GM18873 (cell line): ENCODE measurements around the gene CEP192.

Experiments used
- ATAC-seq: cut with Tn5 transposase; IDR thresholded peaks from one replicate; pipeline ENCODE4 v1.9.1; 2021; ENCODE audit warnings: mild to moderate bottlenecking, moderate library complexity, moderate number of reproducible peaks; ENCODE audit not compliant: unreplicated experiment, low FRiP score

Gene CEP192

GRCh38 chr18:13138420-13139139 is 147.4 kb downstream of the CEP192 start:
- no peak for ATAC-seq

- ATAC-seq: no peak
These were observed 148.8 kb downstream of the CEP192 start for GRCh38 chr18:13139885-13140450.

GRCh38 chr18:13141209-13141608 is 150.0 kb downstream of the CEP192 start:
- ATAC-seq: no peak

GRCh38 chr18:13145636-13146190 is 154.6 kb downstream of the CEP192 start:
- ATAC-seq: no peak

- no peak for ATAC-seq
These were observed 156.0 kb downstream of the CEP192 start for GRCh38 chr18:13147130-13147529.

- ATAC-seq: no peak
These were observed 160.5 kb downstream of the CEP192 start for GRCh38 chr18:13151656-13152055.

- no peak for ATAC-seq
These were observed 167.3 kb downstream of the CEP192 start for GRCh38 chr18:13158428-13158827.

- no peak for ATAC-seq
These were observed 168.4 kb downstream of the CEP192 start for GRCh38 chr18:13159579-13159978.

GRCh38 chr18:13161276-13161899 is 170.2 kb downstream of the CEP192 start:
- ATAC-seq: no peak

- no peak for ATAC-seq
These were observed 172.2 kb downstream of the CEP192 start for GRCh38 chr18:13163167-13163927.

- no peak for ATAC-seq
These were observed 173.2 kb downstream of the CEP192 start for GRCh38 chr18:13164406-13164805.

- no peak for ATAC-seq
These were observed 174.7 kb downstream of the CEP192 start for GRCh38 chr18:13165636-13166423.

- no peak for ATAC-seq
These were observed 182.5 kb downstream of the CEP192 start for GRCh38 chr18:13173578-13174145.
